H1 (cell line): ENCODE data around the gene TBC1D24.

ENCODE experiments used
- EGR1 ChIP-seq: IDR thresholded peaks from 2 replicates; pipeline ENCODE4 v1.6.1; 2011; ENCODE audit warnings: low read depth, low read length, borderline replicate concordance
- TEAD4 ChIP-seq: IDR thresholded peaks from 2 replicates; pipeline ENCODE4 v1.6.1; 2012; ENCODE audit warnings: low read depth, low read length, inconsistent platforms, mixed read lengths

GRCh38 chr16:2472885-2473445 lies 2.0 kb upstream of the TBC1D24 start:
- TF ChIP-seq TEAD4: no peak
- TF ChIP-seq EGR1: no peak
